Measurements from ENCODE around the gene PNPO. TPM values are rescaled to one million over a fixed set of nuclear protein-coding genes. Genes with fewer than 3 reads are reported as not detected.
"Not testable (repeated sequence)": the region's sequence is repeated elsewhere in the genome, so short reads cannot be mapped to it uniquely, and the experiment has no call there.

PNPO gene
- total RNA-seq, 1 experiment from 2014 or later: 88.0 TPM

GRCh38 chr17:47983492-47984223 lies 42.3 kb downstream of the PNPO start:
- no peak for DNase-seq
- no peaks in the 10 kb centered on the region for H3K27me3 Mint-ChIP-seq (ENCODE audit: unreplicated experiment)
- intact Hi-C loops (cut with micrococcal nuclease; ENCODE audit: unreplicated experiment): no loop called here
- H3K9me3 Mint-ChIP-seq (ENCODE audit: low read depth, unreplicated experiment): no peaks in the 10 kb centered on the region
- H3K4me3 Mint-ChIP-seq (ENCODE audit: low read depth, unreplicated experiment): no peak overlapping the region
- CTCF ChIA-PET: no interaction called here
- peaks cover 58% of the 10 kb centered on the region for H3K36me3 Mint-ChIP-seq (ENCODE audit: insufficient read depth, unreplicated experiment)
- no peaks in the 10 kb centered on the region for H3K4me1 Mint-ChIP-seq (ENCODE audit: low read depth, unreplicated experiment)
- BruUV-seq (replicated peaks): no TSS peak
- H3K27ac Mint-ChIP-seq (ENCODE audit: unreplicated experiment): no peak overlapping the region
- no peak for TF ChIP-seq CTCF (IDR thresholded peaks at IDR 0.05; ENCODE audit: unreplicated experiment)

GRCh38 chr17:47986520-47986919 lies 45.1 kb downstream of the PNPO start:
- TF ChIP-seq CTCF (IDR thresholded peaks at IDR 0.05; ENCODE audit: unreplicated experiment): no peak
- CTCF ChIA-PET: interaction anchor here (0.6 kb wide), 1 partner anchor 34 kb away, joined by 4 read pairs; no protein-coding TSS in a partner anchor
- H3K36me3 Mint-ChIP-seq (ENCODE audit: insufficient read depth, unreplicated experiment): peaks cover 38% of the 10 kb centered on the region
- peaks cover 11% of the 10 kb centered on the region for H3K4me1 Mint-ChIP-seq (ENCODE audit: low read depth, unreplicated experiment)
- no TSS peak for BruUV-seq (replicated peaks)
- no peak overlapping the region for H3K4me3 Mint-ChIP-seq (ENCODE audit: low read depth, unreplicated experiment)
- no peak for DNase-seq
- intact Hi-C loops (cut with micrococcal nuclease; ENCODE audit: unreplicated experiment): no loop called here
- peak overlapping the region; percentile 45 for H3K27ac Mint-ChIP-seq (ENCODE audit: unreplicated experiment)
- no peaks in the 10 kb centered on the region for H3K9me3 Mint-ChIP-seq (ENCODE audit: low read depth, unreplicated experiment)
- H3K27me3 Mint-ChIP-seq (ENCODE audit: unreplicated experiment): no peaks in the 10 kb centered on the region

- H3K4me3 Mint-ChIP-seq (ENCODE audit: low read depth, unreplicated experiment): no peak overlapping the region
- peak overlapping the region; percentile 45 for H3K27ac Mint-ChIP-seq (ENCODE audit: unreplicated experiment)
These were observed 46.0 kb downstream of the PNPO start for GRCh38 chr17:47987240-47987835.

GRCh38 chr17:47988445-47988844 lies 47.1 kb downstream of the PNPO start:
- CTCF ChIA-PET; H3K4me3 Mint-ChIP-seq (ENCODE audit: low read depth, unreplicated experiment); BruUV-seq (replicated peaks): not testable (repeated sequence)

More at GRCh38 chr17:47987240-47987835, 46.0 kb downstream of the PNPO start:
- Mint-ChIP-seq H3K4me1 (ENCODE audit: low read depth, unreplicated experiment) (peaks cover 12% of the 10 kb centered on the region), H3K9me3 (ENCODE audit: low read depth, unreplicated experiment) (no peaks in the 10 kb centered on the region), H3K36me3 (ENCODE audit: insufficient read depth, unreplicated experiment) (peaks cover 31% of the 10 kb centered on the region), H3K27me3 (ENCODE audit: unreplicated experiment) (no peaks in the 10 kb centered on the region)
- TF ChIP-seq CTCF (IDR thresholded peaks at IDR 0.05; ENCODE audit: unreplicated experiment): no peak
- intact Hi-C loops (cut with micrococcal nuclease; ENCODE audit: unreplicated experiment): no loop called here
- CTCF ChIA-PET: interaction anchor here (0.7 to 0.8 kb wide), 2 partner anchors 15 to 92 kb away, joined by 3 read pairs; no protein-coding TSS in a partner anchor
- BruUV-seq (replicated peaks): no TSS peak
- DNase-seq: no peak

More at GRCh38 chr17:47988445-47988844, 47.1 kb downstream of the PNPO start:
- Mint-ChIP-seq H3K36me3 (ENCODE audit: insufficient read depth, unreplicated experiment) (peaks cover 26% of the 10 kb centered on the region), H3K4me1 (ENCODE audit: low read depth, unreplicated experiment) (peaks cover 12% of the 10 kb centered on the region)
- H3K27me3 Mint-ChIP-seq (ENCODE audit: unreplicated experiment); intact Hi-C loops (cut with micrococcal nuclease; ENCODE audit: unreplicated experiment); H3K9me3 Mint-ChIP-seq (ENCODE audit: low read depth, unreplicated experiment); DNase-seq; H3K27ac Mint-ChIP-seq (ENCODE audit: unreplicated experiment): not testable (repeated sequence)
